Transverse colon (tissue), 4 donors: Measurements from ENCODE around the gene NAALADL2.

ENCODE experiments used
- EP300 ChIP-seq: sonication (generic); formaldehyde crosslinking; IDR thresholded peaks from one replicate; pipeline ENCODE4 v1.6.1; 2017; ENCODE audit warnings: antibody characterized with exemption, low read depth
- POLR2A ChIP-seq: fragments of 450-650 bp; IDR thresholded peaks from one replicate; pipeline ENCODE4 v1.6.1; 2016; ENCODE audit warnings: antibody characterized with exemption, mild to moderate bottlenecking, moderate library complexity
- POLR2AphosphoS5 ChIP-seq, 3 donors: sonication (generic); formaldehyde crosslinking; IDR thresholded peaks; one replicate each; pipeline ENCODE4 v1.6.1; 2016; ENCODE audit warnings: antibody characterized with exemption in 3 of 3
- TF ChIP-seq, protein P1 (sequence below), 5 experiments: fragments of 200-600 bp in 3 of 5; fragments of 450-650 bp in 2 of 5; sonication (generic) in 3 of 5; IDR thresholded peaks; 1 replicate in 2 of 5; 2 replicates in 3 of 5; pipeline ENCODE4 v1.5.1; 2016 to 2017; ENCODE audit warnings: antibody characterized with exemption in 5 of 5, inconsistent platforms in 3 of 5, mild to moderate bottlenecking in 2 of 5, moderate library complexity in 1 of 5

DNA sequence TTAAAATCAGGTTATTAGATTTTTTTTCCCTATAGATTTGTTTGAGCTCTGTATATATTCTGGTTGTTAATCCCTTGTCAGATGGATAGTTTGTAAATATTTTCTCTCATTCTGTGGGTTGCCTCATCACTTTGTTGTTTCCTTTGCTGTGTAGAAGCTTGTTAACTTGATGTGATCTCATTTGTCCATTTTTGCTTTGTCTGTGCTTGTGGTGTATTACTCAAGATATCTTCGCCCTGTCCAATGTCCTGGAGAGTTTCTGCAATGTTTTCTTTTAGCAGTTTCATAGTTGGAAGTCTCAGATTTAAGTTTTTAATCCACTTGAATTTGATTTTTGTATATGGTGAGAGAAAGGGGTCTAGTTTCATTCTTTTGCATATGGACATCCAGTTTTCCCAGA lies 699.1 kb downstream of the NAALADL2 start:
- TF ChIP-seq, protein P1, sequence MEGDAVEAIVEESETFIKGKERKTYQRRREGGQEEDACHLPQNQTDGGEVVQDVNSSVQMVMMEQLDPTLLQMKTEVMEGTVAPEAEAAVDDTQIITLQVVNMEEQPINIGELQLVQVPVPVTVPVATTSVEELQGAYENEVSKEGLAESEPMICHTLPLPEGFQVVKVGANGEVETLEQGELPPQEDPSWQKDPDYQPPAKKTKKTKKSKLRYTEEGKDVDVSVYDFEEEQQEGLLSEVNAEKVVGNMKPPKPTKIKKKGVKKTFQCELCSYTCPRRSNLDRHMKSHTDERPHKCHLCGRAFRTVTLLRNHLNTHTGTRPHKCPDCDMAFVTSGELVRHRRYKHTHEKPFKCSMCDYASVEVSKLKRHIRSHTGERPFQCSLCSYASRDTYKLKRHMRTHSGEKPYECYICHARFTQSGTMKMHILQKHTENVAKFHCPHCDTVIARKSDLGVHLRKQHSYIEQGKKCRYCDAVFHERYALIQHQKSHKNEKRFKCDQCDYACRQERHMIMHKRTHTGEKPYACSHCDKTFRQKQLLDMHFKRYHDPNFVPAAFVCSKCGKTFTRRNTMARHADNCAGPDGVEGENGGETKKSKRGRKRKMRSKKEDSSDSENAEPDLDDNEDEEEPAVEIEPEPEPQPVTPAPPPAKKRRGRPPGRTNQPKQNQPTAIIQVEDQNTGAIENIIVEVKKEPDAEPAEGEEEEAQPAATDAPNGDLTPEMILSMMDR (IDR thresholded peaks at IDR 0.05), result no peak
- TF ChIP-seq POLR2A (no peak), EP300 (no peak), POLR2AphosphoS5 (IDR thresholded peaks at IDR 0.05) (no peak)
